Esophagus squamous epithelium (tissue), 4 donors: Measurements from ENCODE around the gene CAPN5.

ENCODE experiments used
- POLR2A ChIP-seq, 4 donors: fragments of 450-650 bp; IDR thresholded peaks; one replicate each; pipeline ENCODE4 v1.6.1; 2017; ENCODE audit warnings: antibody characterized with exemption in 4 of 4, mild to moderate bottlenecking in 4 of 4, moderate library complexity in 3 of 4
- TF ChIP-seq, protein P1 (sequence below), 6 experiments: fragments of 450-650 bp in 4 of 6; fragments of 200-600 bp in 2 of 6; sonication (generic) in 2 of 6; IDR thresholded peaks; one replicate each; pipeline ENCODE4 v1.5.1; 2016 to 2019; ENCODE audit warnings: antibody characterized with exemption in 6 of 6, mild to moderate bottlenecking in 4 of 6, moderate library complexity in 4 of 6

DNA sequence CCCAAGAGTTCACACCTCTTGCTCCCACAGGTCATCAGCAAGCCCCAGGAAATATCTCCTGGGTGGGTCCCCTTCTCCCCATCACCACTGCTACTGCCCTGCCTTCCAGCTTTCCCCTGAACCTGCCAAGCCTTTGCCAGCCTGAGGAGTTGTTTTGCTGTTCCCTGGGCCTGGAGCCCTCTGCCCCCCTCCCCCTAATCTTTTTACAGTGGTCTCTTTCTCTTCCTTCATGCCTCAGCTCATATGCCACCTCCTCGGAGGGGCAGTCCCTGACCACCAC lies 80.2 kb downstream of the CAPN5 start:
- TF ChIP-seq, protein P1, sequence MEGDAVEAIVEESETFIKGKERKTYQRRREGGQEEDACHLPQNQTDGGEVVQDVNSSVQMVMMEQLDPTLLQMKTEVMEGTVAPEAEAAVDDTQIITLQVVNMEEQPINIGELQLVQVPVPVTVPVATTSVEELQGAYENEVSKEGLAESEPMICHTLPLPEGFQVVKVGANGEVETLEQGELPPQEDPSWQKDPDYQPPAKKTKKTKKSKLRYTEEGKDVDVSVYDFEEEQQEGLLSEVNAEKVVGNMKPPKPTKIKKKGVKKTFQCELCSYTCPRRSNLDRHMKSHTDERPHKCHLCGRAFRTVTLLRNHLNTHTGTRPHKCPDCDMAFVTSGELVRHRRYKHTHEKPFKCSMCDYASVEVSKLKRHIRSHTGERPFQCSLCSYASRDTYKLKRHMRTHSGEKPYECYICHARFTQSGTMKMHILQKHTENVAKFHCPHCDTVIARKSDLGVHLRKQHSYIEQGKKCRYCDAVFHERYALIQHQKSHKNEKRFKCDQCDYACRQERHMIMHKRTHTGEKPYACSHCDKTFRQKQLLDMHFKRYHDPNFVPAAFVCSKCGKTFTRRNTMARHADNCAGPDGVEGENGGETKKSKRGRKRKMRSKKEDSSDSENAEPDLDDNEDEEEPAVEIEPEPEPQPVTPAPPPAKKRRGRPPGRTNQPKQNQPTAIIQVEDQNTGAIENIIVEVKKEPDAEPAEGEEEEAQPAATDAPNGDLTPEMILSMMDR (IDR thresholded peaks at IDR 0.05), result no peak
- no peak for TF ChIP-seq POLR2A (IDR thresholded peaks at IDR 0.05)
